Panc1 (cell line): ENCODE data around the gene ABCC3. TPM values are rescaled to one million over a fixed set of nuclear protein-coding genes. Genes with fewer than 3 reads are reported as not detected.
A peak's percentile ranks its signal among the peaks of the same experiment; 100 is the strongest.

Experiments
- ATAC-seq: fragments of 200-7000 bp; cut with Tn5 transposase; 2 replicates; pipeline ENCODE4 v1.9.1; 2020; ENCODE audit warnings: mild to moderate bottlenecking, moderate library complexity
- BruUV-seq: library from RNA; stranded (reverse); fragments of 400-500 nt; replicated peaks from 2 replicates; lab custom pipeline; 2021; lab: Mats Ljungman, UMichigan
- CTCF ChIA-PET: fragments of 300-600 bp; sonication (Branson Sonifier 250); formaldehyde crosslinking; loops from one replicate; lab custom pipeline; 2022; ENCODE audit warnings: antibody characterized with exemption; lab: Charles Lee
- POLR2A ChIA-PET: fragments of 300-600 bp; sonication (Branson Sonifier 250); formaldehyde crosslinking; loops from one replicate; lab custom pipeline; 2022; ENCODE audit warnings: antibody characterized with exemption; lab: Charles Lee
- DNase-seq: peaks from one replicate; pipeline ENCODE4 v3.0.0-alpha.2; 2010; ENCODE audit warnings: low read depth, low spot score
- H3K27ac ChIP-seq: 2 replicates; pipeline ENCODE4 v1.5.1; 2011; ENCODE audit warnings: mild to moderate bottlenecking, low read length, inconsistent platforms
- H3K27me3 ChIP-seq: fragments of 200-500 bp; sonication (Bioruptor generic); 2 replicates; pipeline ENCODE4 v1.6.0; 2014; ENCODE audit warnings: low read length, inconsistent platforms; ENCODE audit not compliant: control insufficient read depth, insufficient read depth
- H3K36me3 ChIP-seq: fragments of 200-500 bp; sonication (Bioruptor generic); 2 replicates; pipeline ENCODE4 v1.5.1; 2014; ENCODE audit warnings: inconsistent platforms, mild to moderate bottlenecking, low read length, moderate library complexity; ENCODE audit not compliant: control insufficient read depth, insufficient read depth
- H3K4me1 ChIP-seq: 2 replicates; pipeline ENCODE4 v1.5.1; 2011; ENCODE audit warnings: inconsistent platforms, mild to moderate bottlenecking, low read length, moderate library complexity; ENCODE audit not compliant: control insufficient read depth, insufficient read depth
- H3K4me3 ChIP-seq, 2 experiments: 2 replicates each; pipeline ENCODE4 v1.5.1; 2011 to 2012; ENCODE audit warnings: low read depth in 2 of 2, low read length in 2 of 2, mild to moderate bottlenecking in 2 of 2, inconsistent platforms in 1 of 2, moderate library complexity in 1 of 2
- H3K9me3 ChIP-seq: fragments of 200-500 bp; sonication (Bioruptor generic); 2 replicates; pipeline ENCODE4 v1.5.1; 2014; ENCODE audit warnings: low read depth, mild to moderate bottlenecking, inconsistent platforms, low read length, moderate library complexity; ENCODE audit not compliant: control insufficient read depth, insufficient read depth
- POLR2AphosphoS5 ChIP-seq: IDR thresholded peaks from 2 replicates; pipeline ENCODE4 v1.6.1; 2012; ENCODE audit warnings: mild to moderate bottlenecking, low read depth, low read length, moderate library complexity
- SIN3A ChIP-seq: IDR thresholded peaks from 2 replicates; pipeline ENCODE4 v1.6.1; 2012; ENCODE audit warnings: low read depth, mild to moderate bottlenecking, low read length, moderate library complexity, borderline replicate concordance; ENCODE audit not compliant: insufficient read depth
- TCF7L2 ChIP-seq: IDR thresholded peaks from 2 replicates; pipeline ENCODE4 v1.6.1; 2011; ENCODE audit warnings: mild to moderate bottlenecking, low read depth, low read length, inconsistent platforms
- in situ Hi-C: cut with HindIII; loops from 2 replicates; pipeline ENCODE4 v1.10.0; 2016; ENCODE audit warnings: low sequenced_read_pairs, low pct_unique_long_range_greater_than_20kb
- intact Hi-C: fragments of 100-400 bp; cut with micrococcal nuclease; formaldehyde crosslinking; loops from one replicate; pipeline ENCODE4 v1.10.0; 2022; ENCODE audit not compliant: unreplicated experiment
- total RNA-seq: library from RNA; stranded (reverse); gene quantifications from one replicate; pipeline ENCODE4 v1.2.1, GENCODE V29; 2021; ENCODE audit not compliant: unreplicated experiment
- TF ChIP-seq, protein P1 (sequence below), 2 experiments: IDR thresholded peaks; 2 replicates each; pipeline ENCODE4 v1.6.1; 2011 to 2012; ENCODE audit warnings: low read depth in 2 of 2, control low read depth in 1 of 2, low read length in 1 of 2, mild to moderate bottlenecking in 1 of 2, moderate library complexity in 1 of 2; ENCODE audit not compliant: insufficient read depth in 1 of 2
- TF ChIP-seq, protein P2 (sequence below): fragments of 450-650 bp; IDR thresholded peaks from 2 replicates; pipeline ENCODE4 v1.5.1; 2017; ENCODE audit warnings: mild to moderate bottlenecking

The ABCC3 gene
- total RNA-seq, 1 experiment from 2014 or later: 128 TPM

DNA sequence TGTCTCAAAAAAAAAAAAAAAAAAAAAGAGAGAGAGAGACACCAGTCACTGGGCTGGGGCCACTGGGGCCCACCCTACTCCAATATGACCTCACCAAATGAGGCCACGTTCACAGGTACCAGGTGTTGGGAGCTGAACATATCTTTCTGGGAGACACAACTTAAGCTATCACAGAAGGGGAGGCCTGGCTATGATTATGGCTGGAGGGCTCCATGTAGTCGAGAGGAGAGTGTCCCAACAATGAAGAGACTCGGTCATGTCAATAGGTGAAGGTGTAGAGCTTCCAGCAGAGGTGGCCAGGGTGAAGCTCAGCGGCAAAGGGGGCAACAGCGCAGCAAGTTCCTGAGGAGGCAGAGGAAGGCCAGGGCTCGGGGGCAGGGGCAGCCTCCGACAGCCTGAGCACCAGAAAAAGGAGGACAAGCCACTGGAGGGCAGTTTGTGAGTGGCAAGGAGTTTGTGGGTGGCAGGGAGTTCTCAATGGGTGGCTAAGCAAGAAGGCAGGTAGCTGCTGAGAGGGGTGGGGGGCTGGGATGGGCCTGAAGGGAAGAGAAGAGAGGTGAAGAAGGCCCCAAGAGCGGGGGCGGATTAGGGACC, 28.0 kb downstream of the ABCC3 start:
- Histone ChIP-seq H3K36me3 (no peaks in the 10 kb centered on the region), H3K4me1 (peaks cover 60% of the 10 kb centered on the region), H3K4me3 (no peak overlapping the region), H3K27ac (peak overlapping the region; percentile 85), H3K27me3 (no peaks in the 10 kb centered on the region), H3K9me3 (no peaks in the 10 kb centered on the region)
- in situ Hi-C loops: no loop called here
- TF ChIP-seq, protein P1, sequence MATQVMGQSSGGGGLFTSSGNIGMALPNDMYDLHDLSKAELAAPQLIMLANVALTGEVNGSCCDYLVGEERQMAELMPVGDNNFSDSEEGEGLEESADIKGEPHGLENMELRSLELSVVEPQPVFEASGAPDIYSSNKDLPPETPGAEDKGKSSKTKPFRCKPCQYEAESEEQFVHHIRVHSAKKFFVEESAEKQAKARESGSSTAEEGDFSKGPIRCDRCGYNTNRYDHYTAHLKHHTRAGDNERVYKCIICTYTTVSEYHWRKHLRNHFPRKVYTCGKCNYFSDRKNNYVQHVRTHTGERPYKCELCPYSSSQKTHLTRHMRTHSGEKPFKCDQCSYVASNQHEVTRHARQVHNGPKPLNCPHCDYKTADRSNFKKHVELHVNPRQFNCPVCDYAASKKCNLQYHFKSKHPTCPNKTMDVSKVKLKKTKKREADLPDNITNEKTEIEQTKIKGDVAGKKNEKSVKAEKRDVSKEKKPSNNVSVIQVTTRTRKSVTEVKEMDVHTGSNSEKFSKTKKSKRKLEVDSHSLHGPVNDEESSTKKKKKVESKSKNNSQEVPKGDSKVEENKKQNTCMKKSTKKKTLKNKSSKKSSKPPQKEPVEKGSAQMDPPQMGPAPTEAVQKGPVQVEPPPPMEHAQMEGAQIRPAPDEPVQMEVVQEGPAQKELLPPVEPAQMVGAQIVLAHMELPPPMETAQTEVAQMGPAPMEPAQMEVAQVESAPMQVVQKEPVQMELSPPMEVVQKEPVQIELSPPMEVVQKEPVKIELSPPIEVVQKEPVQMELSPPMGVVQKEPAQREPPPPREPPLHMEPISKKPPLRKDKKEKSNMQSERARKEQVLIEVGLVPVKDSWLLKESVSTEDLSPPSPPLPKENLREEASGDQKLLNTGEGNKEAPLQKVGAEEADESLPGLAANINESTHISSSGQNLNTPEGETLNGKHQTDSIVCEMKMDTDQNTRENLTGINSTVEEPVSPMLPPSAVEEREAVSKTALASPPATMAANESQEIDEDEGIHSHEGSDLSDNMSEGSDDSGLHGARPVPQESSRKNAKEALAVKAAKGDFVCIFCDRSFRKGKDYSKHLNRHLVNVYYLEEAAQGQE (IDR thresholded peaks at IDR 0.05; ENCODE audit: insufficient read depth in 1 of 2, low read depth in 2 of 2, low read length in 1 of 2): no peak
- no peak for TF ChIP-seq POLR2AphosphoS5
- no peak for TF ChIP-seq TCF7L2
- TF ChIP-seq, protein P2, sequence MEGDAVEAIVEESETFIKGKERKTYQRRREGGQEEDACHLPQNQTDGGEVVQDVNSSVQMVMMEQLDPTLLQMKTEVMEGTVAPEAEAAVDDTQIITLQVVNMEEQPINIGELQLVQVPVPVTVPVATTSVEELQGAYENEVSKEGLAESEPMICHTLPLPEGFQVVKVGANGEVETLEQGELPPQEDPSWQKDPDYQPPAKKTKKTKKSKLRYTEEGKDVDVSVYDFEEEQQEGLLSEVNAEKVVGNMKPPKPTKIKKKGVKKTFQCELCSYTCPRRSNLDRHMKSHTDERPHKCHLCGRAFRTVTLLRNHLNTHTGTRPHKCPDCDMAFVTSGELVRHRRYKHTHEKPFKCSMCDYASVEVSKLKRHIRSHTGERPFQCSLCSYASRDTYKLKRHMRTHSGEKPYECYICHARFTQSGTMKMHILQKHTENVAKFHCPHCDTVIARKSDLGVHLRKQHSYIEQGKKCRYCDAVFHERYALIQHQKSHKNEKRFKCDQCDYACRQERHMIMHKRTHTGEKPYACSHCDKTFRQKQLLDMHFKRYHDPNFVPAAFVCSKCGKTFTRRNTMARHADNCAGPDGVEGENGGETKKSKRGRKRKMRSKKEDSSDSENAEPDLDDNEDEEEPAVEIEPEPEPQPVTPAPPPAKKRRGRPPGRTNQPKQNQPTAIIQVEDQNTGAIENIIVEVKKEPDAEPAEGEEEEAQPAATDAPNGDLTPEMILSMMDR: no peak
- TF ChIP-seq SIN3A: no peak
- no TSS peak for BruUV-seq
- ChIA-PET CTCF (interaction anchor here (0.6 kb wide), 1 partner anchor 11 kb away, joined by 6 read pairs; no protein-coding TSS in a partner anchor), POLR2A (interaction anchor here (0.9 kb wide), 1 partner anchor 10 kb away, joined by 6 read pairs; no protein-coding TSS in a partner anchor)
- ATAC-seq: no peak
- DNase-seq: no peak
- intact Hi-C loops: no loop called here

DNA sequence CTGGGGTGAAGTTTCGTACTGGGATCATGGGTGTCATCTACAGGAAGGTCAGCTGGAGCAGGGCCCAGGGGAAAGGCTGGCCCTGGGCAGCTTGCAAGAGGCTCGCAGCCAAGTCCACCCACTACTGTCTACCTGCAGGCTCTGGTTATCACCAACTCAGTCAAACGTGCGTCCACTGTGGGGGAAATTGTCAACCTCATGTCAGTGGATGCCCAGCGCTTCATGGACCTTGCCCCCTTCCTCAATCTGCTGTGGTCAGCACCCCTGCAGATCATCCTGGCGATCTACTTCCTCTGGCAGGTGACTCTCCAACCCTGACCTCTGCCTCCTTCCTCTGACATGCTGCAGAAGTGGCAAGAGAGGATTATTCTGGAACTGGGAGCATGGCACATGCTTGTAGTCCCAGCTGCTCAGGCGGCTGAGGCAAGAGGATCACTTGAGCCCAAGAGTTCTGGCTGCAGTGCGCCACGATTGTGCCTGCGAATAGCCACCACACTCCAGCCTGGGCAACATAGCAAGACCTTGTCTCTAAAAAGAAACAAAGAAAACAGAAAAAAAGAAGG, 29.2 kb downstream of the ABCC3 start:
- H3K4me3 ChIP-seq: no peak overlapping the region
- intact Hi-C loops: no loop called here
- no peaks in the 10 kb centered on the region for H3K9me3 ChIP-seq
- H3K27ac ChIP-seq: peak overlapping the region; percentile 85; the same call in 1 of the 2 replicates
- ChIA-PET CTCF (no interaction called here), POLR2A (interaction anchor here (0.5 to 0.6 kb wide), 2 partner anchors 22 to 24 kb away, joined by 3 to 5 read pairs; no protein-coding TSS in a partner anchor)
- no peaks in the 10 kb centered on the region for H3K36me3 ChIP-seq
- no peaks in the 10 kb centered on the region for H3K27me3 ChIP-seq
- BruUV-seq: no TSS peak
- ATAC-seq (no peak), DNase-seq (no peak)
- no peak for TF ChIP-seq POLR2AphosphoS5
- no peak for TF ChIP-seq SIN3A
- TF ChIP-seq, protein P1 (IDR thresholded peaks at IDR 0.05; ENCODE audit: insufficient read depth in 1 of 2, low read depth in 2 of 2, low read length in 1 of 2): no peak
- TF ChIP-seq, protein P2: no peak
- TF ChIP-seq TCF7L2: no peak
- peaks cover 60% of the 10 kb centered on the region for H3K4me1 ChIP-seq
- in situ Hi-C loops: no loop called here
